Fibroblast of lung (primary cell): ENCODE measurements around the gene ZFPM1. TPM values are rescaled to one million over a fixed set of nuclear protein-coding genes. Genes with fewer than 3 reads are reported as not detected.

Source experiments
- DNase-seq, 2 donors: peaks; one replicate each; pipeline versions ENCODE4 v3.0.0 to v3.0.0-alpha.2; 2010; ENCODE audit warnings: low read depth in 2 of 2
- H2AFZ ChIP-seq: 2 replicates; pipeline ENCODE4 v1.5.1; 2012; ENCODE audit warnings: low read length, control low read depth, inconsistent platforms
- H3K27ac ChIP-seq: 2 replicates; pipeline ENCODE4 v1.5.1; 2011; ENCODE audit warnings: low read length, control low read depth; ENCODE audit not compliant: insufficient read depth
- H3K27me3 ChIP-seq: 2 replicates; pipeline ENCODE4 v1.5.1; 2011; ENCODE audit warnings: mild to moderate bottlenecking, low read length; ENCODE audit not compliant: control insufficient read depth, insufficient read depth
- H3K36me3 ChIP-seq: 2 replicates; pipeline ENCODE4 v1.5.1; 2011; ENCODE audit warnings: low read length; ENCODE audit not compliant: control insufficient read depth, insufficient read depth
- H3K4me1 ChIP-seq: 2 replicates; pipeline ENCODE4 v1.5.1; 2011; ENCODE audit warnings: low read length; ENCODE audit not compliant: control insufficient read depth, insufficient read depth; ENCODE audit errors: extremely low read depth
- H3K4me2 ChIP-seq: 2 replicates; pipeline ENCODE4 v1.5.1; 2011; ENCODE audit warnings: low read length, control low read depth; ENCODE audit not compliant: insufficient read depth; ENCODE audit errors: extremely low read depth
- H3K4me3 ChIP-seq, 4 experiments: fragments of 200-600 bp in 1 of 4; sonication (generic) in 1 of 4; replicated peaks in 1 of 4; 2 replicates each; pipeline ENCODE4 v1.5.1; 2011 to 2016; ENCODE audit warnings: low read length in 4 of 4, low read depth in 3 of 4, mild to moderate bottlenecking in 3 of 4, control low read depth in 2 of 4, inconsistent platforms in 1 of 4, mixed read lengths in 1 of 4; ENCODE audit not compliant: insufficient read depth in 1 of 4; ENCODE audit errors: control extremely low read depth in 1 of 4
- H3K79me2 ChIP-seq: 2 replicates; pipeline ENCODE4 v1.5.1; 2012; ENCODE audit warnings: mild to moderate bottlenecking, low read length, inconsistent platforms; ENCODE audit not compliant: control insufficient read depth, insufficient read depth
- H3K9ac ChIP-seq: 2 replicates; pipeline ENCODE4 v1.5.1; 2011; ENCODE audit warnings: mild to moderate bottlenecking, low read length, control low read depth; ENCODE audit not compliant: insufficient read depth
- H3K9me3 ChIP-seq: 2 replicates; pipeline ENCODE4 v1.5.1; 2012; ENCODE audit warnings: low read depth, low read length; ENCODE audit not compliant: control insufficient read depth, insufficient read depth
- H4K20me1 ChIP-seq: 2 replicates; pipeline ENCODE4 v1.5.1; 2011; ENCODE audit warnings: low read length; ENCODE audit not compliant: control insufficient read depth, insufficient read depth; ENCODE audit errors: extremely low read depth
- EZH2 ChIP-seq: IDR thresholded peaks from 2 replicates; pipeline ENCODE4 v1.5.1; 2012; ENCODE audit warnings: low read length, control low read depth, mild to moderate bottlenecking; ENCODE audit errors: missing control alignments
- polyA plus RNA-seq, 2 donors: library from polyadenylated mRNA; depleted of rRNA in 1 of 2; stranded (reverse) in 1 of 2; unstranded in 1 of 2; fragments of >200 nt; gene quantifications; 2 replicates each; pipeline ENCODE4 v1.2.1, GENCODE V29; 2011 to 2012; ENCODE audit warnings: missing spikeins in 1 of 2
- total RNA-seq: library from RNA; depleted of rRNA; stranded (reverse); fragments of >200 nt; gene quantifications from 2 replicates; pipeline ENCODE4 v1.2.1, GENCODE V29; 2014
- TF ChIP-seq, protein P1 (sequence below), 2 donors: IDR thresholded peaks in 1 of 2; conservative IDR thresholded peaks in 1 of 2; 1 replicate in 1 of 2; 2 replicates in 1 of 2; pipeline ENCODE4 v1.5.1; 2011 to 2012; ENCODE audit warnings: low read length in 2 of 2, control low read depth in 1 of 2, inconsistent platforms in 1 of 2, low read depth in 1 of 2, mild to moderate bottlenecking in 1 of 2

The ZFPM1 gene
- total and polyA plus RNA-seq, 2 donors (not counting 1 experiment from before 2014, with no cell fraction given) = 0.27 to 1.7 TPM

DNA sequence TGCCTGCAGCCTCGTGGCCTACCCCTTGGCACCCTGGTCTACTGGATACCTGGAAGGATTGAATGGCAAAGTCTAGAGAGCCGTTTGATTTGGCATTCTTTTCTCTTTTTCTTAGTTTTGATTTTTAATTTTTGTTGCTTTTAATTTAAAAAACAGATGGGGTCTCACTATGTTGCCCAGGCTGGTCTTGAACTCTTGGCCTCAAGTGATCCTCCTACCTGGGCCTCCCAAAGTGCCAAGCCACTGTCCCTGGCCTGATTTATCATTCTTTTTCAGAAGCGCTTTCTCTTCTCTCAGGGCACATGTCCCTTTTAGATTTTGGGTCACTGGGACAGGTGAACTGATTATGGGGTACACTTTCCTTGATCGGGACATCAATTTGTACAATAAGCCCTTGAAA lies 128.0 kb downstream of the ZFPM1 start:
- Histone ChIP-seq H3K36me3 (peaks cover 19% of the 10 kb centered on the region), H3K4me1 (no peaks in the 10 kb centered on the region), H3K27me3 (no peaks in the 10 kb centered on the region), H2AFZ (no peak overlapping the region), H3K79me2 (peaks cover 49% of the 10 kb centered on the region), H3K4me2 (no peak overlapping the region), H3K9me3 (no peaks in the 10 kb centered on the region), H3K27ac (no peak overlapping the region), H4K20me1 (no peaks in the 10 kb centered on the region), H3K9ac (no peak overlapping the region), H3K4me3 (no peak overlapping the region)
- TF ChIP-seq EZH2 = no peak
- no peak for DNase-seq

DNA sequence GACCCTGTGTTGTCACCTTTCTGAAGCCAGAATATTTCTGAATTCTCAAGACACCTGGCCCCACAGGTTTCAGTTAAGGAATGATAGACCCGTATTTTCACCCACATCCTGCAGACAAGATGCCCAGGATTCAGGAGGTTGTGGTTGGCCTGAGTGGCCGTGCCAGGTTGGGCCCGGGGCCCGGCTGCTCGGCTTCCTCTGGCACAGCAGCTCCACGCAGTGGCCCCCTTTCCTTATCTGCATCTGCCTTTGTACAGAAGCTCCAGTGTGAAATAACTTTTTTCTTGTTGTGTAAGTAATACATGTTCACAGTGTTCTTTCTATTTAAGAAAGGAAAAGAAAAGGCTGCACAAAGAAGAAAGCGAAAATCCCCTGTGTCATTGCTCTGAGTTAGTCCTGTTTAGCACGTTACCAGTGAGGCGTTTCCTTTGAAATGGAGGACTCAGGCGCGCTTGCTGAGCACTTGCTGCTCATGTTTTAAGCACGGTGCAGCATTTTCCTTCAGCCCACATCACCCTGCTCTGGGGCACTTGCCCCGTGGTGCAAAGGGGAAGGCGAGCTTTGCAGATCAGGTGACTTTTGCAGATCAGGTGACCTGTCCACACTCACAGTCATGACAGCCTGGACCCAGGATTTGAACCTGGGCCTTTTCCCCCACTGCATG lies 130.0 kb downstream of the ZFPM1 start:
- H2AFZ ChIP-seq = no peak overlapping the region
- DNase-seq = no peak
- no peak overlapping the region for H3K27ac ChIP-seq
- TF ChIP-seq, protein P1, sequence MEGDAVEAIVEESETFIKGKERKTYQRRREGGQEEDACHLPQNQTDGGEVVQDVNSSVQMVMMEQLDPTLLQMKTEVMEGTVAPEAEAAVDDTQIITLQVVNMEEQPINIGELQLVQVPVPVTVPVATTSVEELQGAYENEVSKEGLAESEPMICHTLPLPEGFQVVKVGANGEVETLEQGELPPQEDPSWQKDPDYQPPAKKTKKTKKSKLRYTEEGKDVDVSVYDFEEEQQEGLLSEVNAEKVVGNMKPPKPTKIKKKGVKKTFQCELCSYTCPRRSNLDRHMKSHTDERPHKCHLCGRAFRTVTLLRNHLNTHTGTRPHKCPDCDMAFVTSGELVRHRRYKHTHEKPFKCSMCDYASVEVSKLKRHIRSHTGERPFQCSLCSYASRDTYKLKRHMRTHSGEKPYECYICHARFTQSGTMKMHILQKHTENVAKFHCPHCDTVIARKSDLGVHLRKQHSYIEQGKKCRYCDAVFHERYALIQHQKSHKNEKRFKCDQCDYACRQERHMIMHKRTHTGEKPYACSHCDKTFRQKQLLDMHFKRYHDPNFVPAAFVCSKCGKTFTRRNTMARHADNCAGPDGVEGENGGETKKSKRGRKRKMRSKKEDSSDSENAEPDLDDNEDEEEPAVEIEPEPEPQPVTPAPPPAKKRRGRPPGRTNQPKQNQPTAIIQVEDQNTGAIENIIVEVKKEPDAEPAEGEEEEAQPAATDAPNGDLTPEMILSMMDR (conservative IDR thresholded peaks at IDR 0.05 in 1 of 2, IDR thresholded peaks at IDR 0.05 in 1 of 2; ENCODE audit: low read depth in 1 of 2, low read length in 2 of 2) = no peak
- no peak for TF ChIP-seq EZH2
- no peak overlapping the region for H3K4me3 ChIP-seq
- peaks cover 38% of the 10 kb centered on the region for H3K79me2 ChIP-seq
- no peaks in the 10 kb centered on the region for H3K27me3 ChIP-seq
- peaks cover 11% of the 10 kb centered on the region for H3K36me3 ChIP-seq
- H4K20me1 ChIP-seq = no peaks in the 10 kb centered on the region
- H3K9me3 ChIP-seq = no peaks in the 10 kb centered on the region
- no peaks in the 10 kb centered on the region for H3K4me1 ChIP-seq
- H3K4me2 ChIP-seq = no peak overlapping the region
- H3K9ac ChIP-seq = no peak overlapping the region

DNA sequence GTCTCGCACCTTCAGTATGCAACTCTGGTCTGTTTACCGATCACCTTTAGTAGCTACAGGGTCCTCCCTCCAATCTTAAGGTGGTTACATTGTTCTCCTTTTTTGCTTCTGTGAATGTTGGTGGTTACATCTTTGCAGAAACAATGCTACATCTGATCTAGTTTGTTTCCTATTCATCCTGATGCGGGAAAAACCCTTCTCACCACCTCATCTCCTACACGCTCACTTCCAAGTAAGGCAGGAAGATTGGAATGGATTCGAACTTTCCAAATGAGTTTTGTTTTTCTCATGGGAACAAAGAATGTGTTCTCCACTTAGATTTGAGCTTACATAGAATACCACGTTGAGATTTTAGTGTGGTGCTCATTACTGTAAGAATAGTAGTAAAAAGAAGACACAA lies 131.6 kb downstream of the ZFPM1 start:
- Histone ChIP-seq H3K9ac (no peak overlapping the region), H3K4me3 (no peak overlapping the region), H3K27ac (no peak overlapping the region), H3K9me3 (no peaks in the 10 kb centered on the region), H3K4me1 (no peaks in the 10 kb centered on the region), H2AFZ (no peak overlapping the region), H3K36me3 (peaks cover 18% of the 10 kb centered on the region), H3K79me2 (peaks cover 32% of the 10 kb centered on the region), H3K27me3 (no peaks in the 10 kb centered on the region), H3K4me2 (no peak overlapping the region), H4K20me1 (no peaks in the 10 kb centered on the region)
- no peak for DNase-seq
- TF ChIP-seq, protein P1 (conservative IDR thresholded peaks at IDR 0.05 in 1 of 2, IDR thresholded peaks at IDR 0.05 in 1 of 2; ENCODE audit: low read depth in 1 of 2, low read length in 2 of 2) = no peak
